ENCODE results near the gene TRAF2. TPM values are rescaled to one million over a fixed set of nuclear protein-coding genes. Genes with fewer than 3 reads are reported as not detected.
"Not testable (repeated sequence)": the region's sequence is repeated elsewhere in the genome, so short reads cannot be mapped to it uniquely, and the experiment has no call there.

The TRAF2 gene
- total RNA-seq, 1 donor from 2014 or later = 7.8 TPM

GRCh38 chr9:136857581-136858412, 28.5 kb upstream of the TRAF2 start:
- DNase-seq = no peak

- no peak for DNase-seq
Observed at GRCh38 chr9:136858452-136858843, 27.9 kb upstream of the TRAF2 start.

GRCh38 chr9:136858844-136859757, 27.2 kb upstream of the TRAF2 start:
- no peak for DNase-seq

GRCh38 chr9:136860529-136860928, 25.8 kb upstream of the TRAF2 start:
- DNase-seq = no peak

GRCh38 chr9:136860933-136861873, 25.1 kb upstream of the TRAF2 start:
- no peak for DNase-seq

GRCh38 chr9:136861874-136862457, 24.4 kb upstream of the TRAF2 start:
- no peak for DNase-seq

- no peak for DNase-seq
Observed at GRCh38 chr9:136862849-136863622, 23.3 kb upstream of the TRAF2 start.

GRCh38 chr9:136863623-136864273, 22.6 kb upstream of the TRAF2 start:
- no peak for DNase-seq

- DNase-seq = no peak
Observed at GRCh38 chr9:136865041-136865767, 21.1 kb upstream of the TRAF2 start.

- DNase-seq = no peak
Observed at GRCh38 chr9:136865768-136866103, 20.6 kb upstream of the TRAF2 start.

- DNase-seq = not testable (repeated sequence)
Observed at GRCh38 chr9:136866898-136867421, 19.4 kb upstream of the TRAF2 start.

GRCh38 chr9:136867480-136867879, 18.8 kb upstream of the TRAF2 start:
- DNase-seq = no peak

- DNase-seq = no peak
Observed at GRCh38 chr9:136867917-136868316, 18.4 kb upstream of the TRAF2 start.

- DNase-seq = no peak
Observed at GRCh38 chr9:136868644-136869043, 17.7 kb upstream of the TRAF2 start.

- not testable (repeated sequence) for DNase-seq
Observed at GRCh38 chr9:136869611-136870010, 16.7 kb upstream of the TRAF2 start.

- DNase-seq = no peak
Observed at GRCh38 chr9:136875155-136875554, 11.2 kb upstream of the TRAF2 start.

GRCh38 chr9:136876476-136876875, 9.8 kb upstream of the TRAF2 start:
- no peak for DNase-seq

- DNase-seq = no peak
Observed at GRCh38 chr9:136880651-136881050, 5.7 kb upstream of the TRAF2 start.

GRCh38 chr9:136881691-136882108, 4.6 kb upstream of the TRAF2 start:
- no peak for DNase-seq
